Measurements from ENCODE around the gene ACKR1. TPM values are rescaled to one million over a fixed set of nuclear protein-coding genes. Genes with fewer than 3 reads are reported as not detected.

The ACKR1 gene
- total RNA-seq, 1 experiment from 2014 or later, result 0.63 TPM

- TF ChIP-seq FOXP4 (CRISPR knock-in tag; IDR thresholded peaks at IDR 0.05) (no peak), ZNF263 (CRISPR knock-in tag; IDR thresholded peaks at IDR 0.05; ENCODE audit: low read depth) (no peak), ETV6 (CRISPR knock-in tag; IDR thresholded peaks at IDR 0.05) (no peak), NFYB (CRISPR knock-in tag; conservative IDR thresholded peaks at IDR 0.05; ENCODE audit: low read depth) (no peak)
These were observed 17.6 kb downstream of the ACKR1 start (continued) for GRCh38 chr1:159222075-159222865.

- no peaks in the 10 kb centered on the region for H3K27me3 Mint-ChIP-seq (ENCODE audit: low read depth)
- peaks cover 25% of the 10 kb centered on the region for H3K4me1 Mint-ChIP-seq
- H3K36me3 Mint-ChIP-seq, result no peaks in the 10 kb centered on the region
- ATAC-seq (no peak), DNase-seq (ENCODE audit: low spot score) (no peak)
- H3K27ac Mint-ChIP-seq, result no peak overlapping the region
- ChIA-PET POLR2A (no interaction called here), CTCF (interaction anchor here (6.5 kb wide), 1 partner anchor 12 kb away, joined by 32 read pairs; no protein-coding TSS in a partner anchor)
- no peaks in the 10 kb centered on the region for H3K9me3 Mint-ChIP-seq
- TF ChIP-seq RELA (CRISPR knock-in tag; IDR thresholded peaks at IDR 0.05; ENCODE audit: borderline replicate concordance) (no peak), PRDM15 (CRISPR knock-in tag; IDR thresholded peaks at IDR 0.05) (no peak), ERG (CRISPR knock-in tag; IDR thresholded peaks at IDR 0.05) (no peak), FOXP1 (CRISPR knock-in tag; IDR thresholded peaks at IDR 0.05; ENCODE audit: borderline replicate concordance) (no peak), CDX4 (CRISPR knock-in tag; IDR thresholded peaks at IDR 0.05; ENCODE audit: borderline replicate concordance) (no peak), ESRRA (CRISPR knock-in tag; IDR thresholded peaks at IDR 0.05; ENCODE audit: borderline replicate concordance) (no peak), HMGA2 (CRISPR knock-in tag; IDR thresholded peaks at IDR 0.05) (no peak), TEAD1 (CRISPR knock-in tag; IDR thresholded peaks at IDR 0.05) (no peak), ZNF423 (CRISPR knock-in tag; IDR thresholded peaks at IDR 0.05) (no peak), SOX15 (CRISPR knock-in tag; IDR thresholded peaks at IDR 0.05) (no peak), ARID4B (CRISPR knock-in tag; IDR thresholded peaks at IDR 0.05; ENCODE audit: borderline replicate concordance) (no peak), JAZF1 (CRISPR knock-in tag; IDR thresholded peaks at IDR 0.05) (no peak)
- H3K4me3 Mint-ChIP-seq, result no peak overlapping the region
These were observed 18.3 kb downstream of the ACKR1 start for GRCh38 chr1:159223004-159223403.
